Colon (tissue), 2 donors: ENCODE results near the gene OTP.

Source experiments
- FAIRE-seq: peaks from 2 replicates; lab custom pipeline; 2012; peaks lifted over from hg19 to GRCh38; lab: Jason Lieb, UNC
- donor health status: control.
- donor health status: control.

OTP gene

GRCh38 chr5:77640589-77641396 is 2.3 kb upstream of the OTP start:
- no peak for FAIRE-seq

GRCh38 chr5:77638763-77639671 is 504 bp upstream of the OTP start:
- FAIRE-seq, result no peak

GRCh38 chr5:77637170-77637997 is 1.1 kb downstream of the OTP start:
- no peak for FAIRE-seq

- no peak for FAIRE-seq
Observed at GRCh38 chr5:77636641-77637169, 1.8 kb downstream of the OTP start.

GRCh38 chr5:77635917-77636640 is 2.4 kb downstream of the OTP start:
- no peak for FAIRE-seq

- FAIRE-seq, result no peak
Observed at GRCh38 chr5:77635067-77635916, 3.2 kb downstream of the OTP start.

- no peak for FAIRE-seq
Observed at GRCh38 chr5:77633709-77634108, 4.8 kb downstream of the OTP start.

GRCh38 chr5:77633207-77633675 is 5.3 kb downstream of the OTP start:
- FAIRE-seq, result no peak

- no peak for FAIRE-seq
Observed at GRCh38 chr5:77632526-77633206, 5.8 kb downstream of the OTP start.

GRCh38 chr5:77630114-77630680 is 8.3 kb downstream of the OTP start:
- FAIRE-seq, result no peak

- FAIRE-seq, result no peak
Observed at GRCh38 chr5:77629509-77630113, 8.9 kb downstream of the OTP start.

GRCh38 chr5:77628840-77629508 is 9.5 kb downstream of the OTP start:
- FAIRE-seq, result no peak

GRCh38 chr5:77627869-77628674 is 10.4 kb downstream of the OTP start:
- FAIRE-seq, result no peak

- FAIRE-seq, result no peak
Observed at GRCh38 chr5:77623203-77623740, 15.2 kb downstream of the OTP start.

GRCh38 chr5:77621440-77621839 is 17.1 kb downstream of the OTP start:
- FAIRE-seq, result no peak

GRCh38 chr5:77620405-77620804 is 18.1 kb downstream of the OTP start:
- FAIRE-seq, result no peak

- no peak for FAIRE-seq
Observed at GRCh38 chr5:77616920-77617319, 21.6 kb downstream of the OTP start.
